Measurements from ENCODE around the gene CLMP. TPM values are rescaled to one million over a fixed set of nuclear protein-coding genes. Genes with fewer than 3 reads are reported as not detected.
A peak's percentile ranks its signal among the peaks of the same experiment; 100 is the strongest.

Gene CLMP
- total RNA-seq, 6 experiments from 2014 or later, result 126 to 201 (median 138) TPM

DNA sequence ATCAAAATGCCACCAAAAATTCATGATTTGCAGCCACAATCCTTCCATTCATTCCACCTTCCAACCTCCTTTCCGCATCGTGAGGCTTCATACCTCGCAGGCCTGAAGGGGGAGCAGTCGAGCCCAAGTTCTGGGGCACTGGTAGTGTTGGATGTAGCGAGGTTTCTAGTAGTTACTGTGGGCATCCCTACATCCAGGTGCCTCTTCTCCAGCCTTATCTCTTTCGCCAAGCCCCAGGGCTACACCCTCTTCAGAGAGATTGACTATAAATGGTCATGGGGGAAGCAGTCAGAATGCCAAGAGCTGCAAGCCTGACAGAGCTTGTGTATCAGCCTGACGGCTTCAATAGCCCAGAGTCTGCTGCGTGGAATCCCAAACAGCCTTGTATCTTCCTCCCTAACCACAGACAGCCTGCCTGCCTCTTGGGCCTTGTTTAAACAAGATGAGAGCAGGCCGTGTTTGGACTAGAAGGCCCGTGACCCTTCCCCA, 28.9 kb downstream of the CLMP start:
- Mint-ChIP-seq H3K4me3 (no peak overlapping the region), H3K27me3 (ENCODE audit: insufficient read depth) (peaks cover 2% of the 10 kb centered on the region; the same call in 1 of the 2 replicates), H3K27ac (peak overlapping the region; percentile 52), H3K9me3 (no peaks in the 10 kb centered on the region), H3K4me1 (ENCODE audit: low read depth) (peaks cover 88% of the 10 kb centered on the region), H3K36me3 (ENCODE audit: low read depth) (peaks cover 35% of the 10 kb centered on the region)
- DNase-seq, result peak; percentile 43
- TF ChIP-seq, protein P1, sequence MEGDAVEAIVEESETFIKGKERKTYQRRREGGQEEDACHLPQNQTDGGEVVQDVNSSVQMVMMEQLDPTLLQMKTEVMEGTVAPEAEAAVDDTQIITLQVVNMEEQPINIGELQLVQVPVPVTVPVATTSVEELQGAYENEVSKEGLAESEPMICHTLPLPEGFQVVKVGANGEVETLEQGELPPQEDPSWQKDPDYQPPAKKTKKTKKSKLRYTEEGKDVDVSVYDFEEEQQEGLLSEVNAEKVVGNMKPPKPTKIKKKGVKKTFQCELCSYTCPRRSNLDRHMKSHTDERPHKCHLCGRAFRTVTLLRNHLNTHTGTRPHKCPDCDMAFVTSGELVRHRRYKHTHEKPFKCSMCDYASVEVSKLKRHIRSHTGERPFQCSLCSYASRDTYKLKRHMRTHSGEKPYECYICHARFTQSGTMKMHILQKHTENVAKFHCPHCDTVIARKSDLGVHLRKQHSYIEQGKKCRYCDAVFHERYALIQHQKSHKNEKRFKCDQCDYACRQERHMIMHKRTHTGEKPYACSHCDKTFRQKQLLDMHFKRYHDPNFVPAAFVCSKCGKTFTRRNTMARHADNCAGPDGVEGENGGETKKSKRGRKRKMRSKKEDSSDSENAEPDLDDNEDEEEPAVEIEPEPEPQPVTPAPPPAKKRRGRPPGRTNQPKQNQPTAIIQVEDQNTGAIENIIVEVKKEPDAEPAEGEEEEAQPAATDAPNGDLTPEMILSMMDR (IDR thresholded peaks at IDR 0.05), result peak; percentile 81

- TF ChIP-seq, protein P1 (IDR thresholded peaks at IDR 0.05), result no peak
- Mint-ChIP-seq H3K4me3 (no peak overlapping the region), H3K4me1 (ENCODE audit: low read depth) (peaks cover 91% of the 10 kb centered on the region), H3K27me3 (ENCODE audit: insufficient read depth) (peaks cover 2% of the 10 kb centered on the region; the same call in 1 of the 2 replicates), H3K36me3 (ENCODE audit: low read depth) (peaks cover 33% of the 10 kb centered on the region), H3K27ac (peak overlapping the region; percentile 38; the same call in 1 of the 2 replicates), H3K9me3 (no peaks in the 10 kb centered on the region)
- no peak for DNase-seq
These were observed 30.2 kb downstream of the CLMP start for GRCh38 chr11:123164732-123165450.

GRCh38 chr11:123163621-123164020, 31.4 kb downstream of the CLMP start:
- Mint-ChIP-seq H3K4me1 (ENCODE audit: low read depth) (peaks cover 91% of the 10 kb centered on the region), H3K27me3 (ENCODE audit: insufficient read depth) (peaks cover 2% of the 10 kb centered on the region; the same call in 1 of the 2 replicates), H3K9me3 (no peaks in the 10 kb centered on the region), H3K36me3 (ENCODE audit: low read depth) (peaks cover 36% of the 10 kb centered on the region), H3K27ac (peak overlapping the region; percentile 64), H3K4me3 (no peak overlapping the region)
- TF ChIP-seq, protein P1 (IDR thresholded peaks at IDR 0.05), result peak; percentile 62
- no peak for DNase-seq

- Mint-ChIP-seq H3K4me1 (ENCODE audit: low read depth) (peaks cover 83% of the 10 kb centered on the region), H3K27me3 (ENCODE audit: insufficient read depth) (peaks cover 3% of the 10 kb centered on the region), H3K36me3 (ENCODE audit: low read depth) (peaks cover 44% of the 10 kb centered on the region), H3K27ac (peak overlapping the region; percentile 64), H3K9me3 (no peaks in the 10 kb centered on the region), H3K4me3 (no peak overlapping the region)
- DNase-seq, result no peak
- TF ChIP-seq, protein P1 (IDR thresholded peaks at IDR 0.05), result no peak
These were observed 33.5 kb downstream of the CLMP start for GRCh38 chr11:123161376-123162030.

- Mint-ChIP-seq H3K36me3 (ENCODE audit: low read depth) (peaks cover 56% of the 10 kb centered on the region), H3K4me1 (ENCODE audit: low read depth) (peaks cover 70% of the 10 kb centered on the region), H3K9me3 (no peaks in the 10 kb centered on the region), H3K4me3 (no peak overlapping the region), H3K27me3 (ENCODE audit: insufficient read depth) (peaks cover 3% of the 10 kb centered on the region), H3K27ac (peak overlapping the region; percentile 51)
- TF ChIP-seq, protein P1 (IDR thresholded peaks at IDR 0.05), result no peak
- DNase-seq, result no peak
These were observed 35.7 kb downstream of the CLMP start for GRCh38 chr11:123159183-123159857.

Data from HFFc6 (cell line).